Transverse colon (tissue), 4 donors: Measurements from ENCODE around the gene H6PD. TPM values are rescaled to one million over a fixed set of nuclear protein-coding genes. Genes with fewer than 3 reads are reported as not detected.
A peak's percentile ranks its signal among the peaks of the same experiment; 100 is the strongest.

Experiments
- DNase-seq: peaks from one replicate; pipeline ENCODE4 v3.0.0-alpha.2; 2019
- H3K27ac ChIP-seq, 4 donors: fragments of 200-600 bp; sonication (generic); 2 replicates each; pipeline ENCODE4 v1.5.1; 2016 to 2018; ENCODE audit warnings: inconsistent platforms in 4 of 4
- H3K27me3 ChIP-seq: fragments of 200-600 bp; sonication (generic); 2 replicates; pipeline ENCODE4 v1.5.1; 2017; ENCODE audit warnings: inconsistent platforms
- H3K36me3 ChIP-seq, 4 donors: fragments of 200-600 bp; sonication (generic); 2 replicates each; pipeline ENCODE4 v1.5.1; 2017 to 2019; ENCODE audit warnings: inconsistent platforms in 4 of 4
- H3K4me1 ChIP-seq, 4 donors: fragments of 200-600 bp; sonication (generic); 2 replicates each; pipeline ENCODE4 v1.5.1; 2017 to 2020; ENCODE audit warnings: inconsistent platforms in 4 of 4
- H3K4me3 ChIP-seq, 4 donors: fragments of 200-600 bp; sonication (generic); 1 replicate in 1 of 4; 2 replicates in 3 of 4; pipeline versions ENCODE4 v1.5.1 to v1.6.1; 2017 to 2019; ENCODE audit warnings: inconsistent platforms in 4 of 4
- H3K9me3 ChIP-seq, 2 donors: fragments of 200-600 bp; sonication (generic); 2 replicates each; pipeline ENCODE4 v1.5.1; 2017 to 2019; ENCODE audit warnings: inconsistent platforms in 2 of 2
- CTCF ChIP-seq, 5 experiments: fragments of 200-600 bp in 3 of 5; fragments of 450-650 bp in 2 of 5; sonication (generic) in 3 of 5; IDR thresholded peaks; 1 replicate in 2 of 5; 2 replicates in 3 of 5; pipeline ENCODE4 v1.5.1; 2016 to 2017; ENCODE audit warnings: antibody characterized with exemption in 5 of 5, inconsistent platforms in 3 of 5, mild to moderate bottlenecking in 2 of 5, moderate library complexity in 1 of 5
- EP300 ChIP-seq: sonication (generic); formaldehyde crosslinking; IDR thresholded peaks from one replicate; pipeline ENCODE4 v1.6.1; 2017; ENCODE audit warnings: antibody characterized with exemption, low read depth
- POLR2A ChIP-seq: fragments of 450-650 bp; IDR thresholded peaks from one replicate; pipeline ENCODE4 v1.6.1; 2016; ENCODE audit warnings: antibody characterized with exemption, mild to moderate bottlenecking, moderate library complexity
- POLR2AphosphoS5 ChIP-seq, 3 donors: sonication (generic); formaldehyde crosslinking; IDR thresholded peaks; one replicate each; pipeline ENCODE4 v1.6.1; 2016; ENCODE audit warnings: antibody characterized with exemption in 3 of 3
- WGBS, 2 donors: methylation state at CpG; one replicate each; pipeline ENCODE4 v1.1.5; 2018; ENCODE audit warnings: low coverage in 1 of 2; 5-methylcytosine and 5-hydroxymethylcytosine counted together
- in situ Hi-C, 4 donors: fragments of 200-750 bp; cut with MboI; loops; one replicate each; pipeline versions ENCODE4 v1.15.0 to v1.15.1; 2017; ENCODE audit warnings: low sequenced_read_pairs in 3 of 4, low pct_ligation_motif_present in 1 of 4, low pct_unique_long_range_greater_than_20kb in 1 of 4
- intact Hi-C: fragments of 100-400 bp; cut with DNase I; formaldehyde crosslinking; loops from one replicate; pipeline ENCODE4 v1.15.1; 2023; ENCODE audit warnings: low total_unique reads
- total RNA-seq, 4 donors: library from RNA; depleted of rRNA; stranded (reverse); fragments of >200 nt; gene quantifications; one replicate each; pipeline ENCODE4 v1.1.0, GENCODE V29; 2016

The H6PD gene
- total RNA-seq, 4 donors from 2014 or later, result 24.1 to 49.4 (median 26.7) TPM

GRCh38 chr1:9293241-9293532 is 58.6 kb downstream of the H6PD start:
- H3K9me3 ChIP-seq, result peaks cover 7% of the 10 kb centered on the region in 2 donors
- peaks cover 20 to 44% (median 30%) of the 10 kb centered on the region in 4 donors for H3K4me1 ChIP-seq
- TF ChIP-seq EP300, result no peak
- no peak for TF ChIP-seq POLR2AphosphoS5 (IDR thresholded peaks at IDR 0.05)
- TF ChIP-seq POLR2A, result no peak
- no peak for TF ChIP-seq CTCF (IDR thresholded peaks at IDR 0.05)
- peak overlapping the region; percentile 94 to 96 (median 96) for H3K27ac ChIP-seq
- intact Hi-C loops (loop anchor here (5.0 to 10.0 kb wide), 2 partner anchors 82 to 159 kb away; no protein-coding TSS in a partner anchor), in situ Hi-C loops (loop anchor here in 1 of 4 donors (25.0 kb wide), 1 partner anchor 169 kb away; no protein-coding TSS in a partner anchor)
- H3K4me3 ChIP-seq, result peak overlapping the region; percentile 56 to 99 (median 82)
- WGBS, 2 donors, result 0% methylated on average over 3 of the region's 43 CpGs; no CpG with 5 or more reads in 1 of the 2 donors
- no peak for DNase-seq
- H3K36me3 ChIP-seq, result no peaks in the 10 kb centered on the region
- H3K27me3 ChIP-seq, result no peaks in the 10 kb centered on the region

- intact Hi-C loops (loop anchor here (5.0 to 10.0 kb wide), 2 partner anchors 81 to 159 kb away; no protein-coding TSS in a partner anchor), in situ Hi-C loops (loop anchor here in 1 of 4 donors (25.0 kb wide), 1 partner anchor 169 kb away; no protein-coding TSS in a partner anchor)
- TF ChIP-seq POLR2AphosphoS5 (IDR thresholded peaks at IDR 0.05) (peak in 1 of 3 donors; percentile 21), CTCF (IDR thresholded peaks at IDR 0.05) (no peak), POLR2A (peak; percentile 41), EP300 (no peak)
- H3K36me3 ChIP-seq, result no peaks in the 10 kb centered on the region
- H3K9me3 ChIP-seq, result peaks cover 1 to 2% of the 10 kb centered on the region in 2 donors
- no peaks in the 10 kb centered on the region for H3K27me3 ChIP-seq
- 5% methylated on average over 24 of the region's 41 CpGs; no CpG with 5 or more reads in 1 of the 2 donors for WGBS, 2 donors
- peak overlapping the region; percentile 94 to 96 (median 96) for H3K27ac ChIP-seq
- DNase-seq, result peak; percentile 55
- H3K4me1 ChIP-seq, result peaks cover 20 to 44% (median 30%) of the 10 kb centered on the region in 4 donors
- peak overlapping the region; percentile 56 to 99 (median 82) for H3K4me3 ChIP-seq
These were observed 59.2 kb downstream of the H6PD start for GRCh38 chr1:9293533-9294404.

- intact Hi-C loops (loop anchor here (5.0 to 10.0 kb wide), 2 partner anchors 80 to 158 kb away; no protein-coding TSS in a partner anchor), in situ Hi-C loops (loop anchor here in 1 of 4 donors (25.0 kb wide), 1 partner anchor 168 kb away; no protein-coding TSS in a partner anchor)
- Histone ChIP-seq H3K36me3 (no peaks in the 10 kb centered on the region), H3K4me1 (peaks cover 20 to 48% (median 29%) of the 10 kb centered on the region in 4 donors), H3K27me3 (no peaks in the 10 kb centered on the region), H3K27ac (peak overlapping the region; percentile 94 to 96 (median 96)), H3K9me3 (no peaks in the 10 kb centered on the region), H3K4me3 (peak overlapping the region; percentile 56 to 99 (median 82))
- DNase-seq, result no peak
- TF ChIP-seq POLR2AphosphoS5 (IDR thresholded peaks at IDR 0.05) (peak in 1 of 3 donors; percentile 42), POLR2A (no peak), CTCF (IDR thresholded peaks at IDR 0.05) (no peak), EP300 (no peak)
- 25 to 50% methylated on average over 4 to 6 of the region's 6 CpGs for WGBS, 2 donors
These were observed 59.8 kb downstream of the H6PD start for GRCh38 chr1:9294405-9294773.
